ENCODE results near the gene CPEB4. TPM values are rescaled to one million over a fixed set of nuclear protein-coding genes. Genes with fewer than 3 reads are reported as not detected.

The CPEB4 gene
- total RNA-seq, 1 experiment from 2014 or later, result 26.6 TPM

Other genes with a start within 250 kb of the CPEB4 start
- gene C5orf47, start 100.8 kb downstream of the CPEB4 start, total RNA-seq (2014; rRNA removed; shearing (Covaris generic)), result not detected in 2 replicates
- gene NSG2, start 157.4 kb downstream of the CPEB4 start, total RNA-seq (2014; rRNA removed; shearing (Covaris generic)), result 0.10 TPM in 1 of 2 replicates, not detected in the other

Data from NCI-H460 (cell line).